Measurements from ENCODE around the gene POLR3E. TPM values are rescaled to one million over a fixed set of nuclear protein-coding genes. Genes with fewer than 3 reads are reported as not detected.

POLR3E gene
- total and polyA plus RNA-seq, 8 donors = 29.2 to 61.2 (median 52.0) TPM

DNA sequence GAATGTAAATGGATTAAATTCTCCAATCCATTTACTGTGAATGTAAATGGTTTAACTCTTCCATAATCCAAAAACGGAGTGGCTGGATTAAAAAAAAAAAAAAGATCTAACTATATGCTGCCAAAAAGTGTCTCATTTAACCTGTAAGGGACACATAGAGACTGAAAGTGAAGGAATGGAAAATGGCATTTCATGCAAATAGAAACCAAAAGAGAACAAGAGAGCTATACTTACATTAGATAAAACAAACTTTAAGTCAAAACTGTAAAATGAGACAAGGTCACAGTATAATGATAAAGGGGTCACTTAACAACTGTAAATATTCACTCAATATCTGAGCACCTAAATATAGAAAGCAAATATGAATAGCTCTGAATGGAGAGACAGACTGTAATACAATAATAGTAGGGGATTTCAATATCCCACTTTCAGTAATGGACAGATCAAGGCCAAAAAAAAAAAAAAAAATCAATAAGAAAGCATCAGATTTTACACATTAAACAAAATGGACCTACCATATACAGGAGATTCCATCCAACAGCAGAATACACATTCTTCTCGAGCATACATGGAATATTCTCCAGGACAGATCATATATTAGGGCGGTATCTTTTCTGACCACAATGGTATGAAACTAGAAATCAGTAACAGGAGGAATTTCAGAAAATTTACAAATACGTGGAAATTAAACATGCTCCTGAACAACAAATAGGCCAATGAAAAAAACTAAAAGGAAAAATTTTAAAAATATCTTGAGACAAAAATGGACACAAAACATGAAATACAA is 40.8 kb downstream of the POLR3E start:
- intact Hi-C loops (cut with DNase I) = no loop called here
- no peak for DNase-seq
- TF ChIP-seq CTCF (IDR thresholded peaks at IDR 0.05) = no peak

DNA sequence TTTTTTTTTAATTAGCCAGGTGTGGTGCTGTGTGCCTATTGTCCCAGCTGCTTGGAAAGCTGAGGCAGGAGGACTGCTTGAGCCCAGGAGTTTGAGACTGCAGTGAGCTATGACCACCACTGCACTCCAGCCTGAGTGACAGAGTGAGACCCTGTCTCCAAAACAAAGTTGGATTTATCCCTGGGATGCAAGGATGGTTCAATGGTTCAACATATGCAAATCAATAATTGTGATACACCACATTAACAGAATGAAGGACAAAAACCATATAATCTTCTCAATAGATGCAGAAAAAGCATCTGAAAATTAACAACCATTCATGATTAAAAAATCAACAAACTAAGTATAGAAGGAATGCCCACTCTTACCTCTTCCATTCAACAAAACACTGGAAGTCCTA is 43.7 kb downstream of the POLR3E start:
- TF ChIP-seq CTCF (IDR thresholded peaks at IDR 0.05) = no peak
- DNase-seq (no peak), ATAC-seq (no peak)
- Histone ChIP-seq H3K27ac (no peak overlapping the region), H3K36me3 (peaks cover 0 to 39% of the 10 kb centered on the region in 2 donors), H3K27me3 (no peaks in the 10 kb centered on the region), H3K4me1 (no peaks in the 10 kb centered on the region), H3K9me3 (peaks cover 0 to 14% of the 10 kb centered on the region in 2 donors), H3K4me3 (no peak overlapping the region)
- intact Hi-C loops (cut with DNase I) = no loop called here

More for the DNA sequence above, 40.8 kb downstream of the POLR3E start:
- Histone ChIP-seq H3K36me3 (peaks cover 0 to 50% of the 10 kb centered on the region in 2 donors), H3K9me3 (peaks cover 0 to 14% of the 10 kb centered on the region in 2 donors), H3K4me1 (no peaks in the 10 kb centered on the region), H3K27me3 (no peaks in the 10 kb centered on the region), H3K27ac (no peak overlapping the region), H3K4me3 (no peak overlapping the region)
- no peak for ATAC-seq

GRCh38 chr16:22342082-22342481 is 44.9 kb downstream of the POLR3E start:
- H3K27ac ChIP-seq = no peak overlapping the region
- DNase-seq (no peak), ATAC-seq (no peak)
- no peak overlapping the region for H3K4me3 ChIP-seq
- peaks cover 0 to 4% of the 10 kb centered on the region in 2 donors for H3K9me3 ChIP-seq
- TF ChIP-seq CTCF (IDR thresholded peaks at IDR 0.05) = no peak
- intact Hi-C loops (cut with DNase I) = no loop called here
- H3K4me1 ChIP-seq = no peaks in the 10 kb centered on the region
- H3K36me3 ChIP-seq = peaks cover 0 to 39% of the 10 kb centered on the region in 2 donors
- no peaks in the 10 kb centered on the region for H3K27me3 ChIP-seq

DNA sequence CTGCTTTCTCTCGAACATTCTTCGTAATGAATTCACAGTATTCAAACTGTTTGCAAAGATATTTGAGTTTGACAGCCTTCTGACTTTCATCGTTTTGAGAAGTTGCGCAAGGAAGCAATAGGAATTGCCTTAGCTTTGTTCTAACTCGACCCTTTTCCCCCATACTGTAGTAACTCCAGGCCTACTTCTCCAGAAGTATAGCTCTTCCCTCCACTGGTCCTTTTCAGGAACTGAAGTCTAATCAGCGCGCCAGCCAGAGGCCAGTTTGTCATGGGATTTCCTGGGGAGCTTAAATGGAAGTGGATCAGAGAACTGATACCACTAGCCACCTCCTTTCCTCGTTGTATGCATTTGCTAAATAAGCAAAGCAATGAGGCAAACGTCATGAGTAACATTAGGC is 49.3 kb downstream of the POLR3E start:
- H3K36me3 ChIP-seq = peaks cover 0 to 59% of the 10 kb centered on the region in 2 donors
- H3K27ac ChIP-seq = no peak overlapping the region
- peak; percentile 64 for ATAC-seq
- intact Hi-C loops (cut with DNase I) = no loop called here
- H3K4me1 ChIP-seq = no peaks in the 10 kb centered on the region
- no peaks in the 10 kb centered on the region for H3K9me3 ChIP-seq
- DNase-seq = no peak
- TF ChIP-seq CTCF (IDR thresholded peaks at IDR 0.05) = no peak
- H3K27me3 ChIP-seq = no peaks in the 10 kb centered on the region
- no peak overlapping the region for H3K4me3 ChIP-seq

GRCh38 chr16:22347100-22347820 is 50.1 kb downstream of the POLR3E start:
- H3K27me3 ChIP-seq = no peaks in the 10 kb centered on the region
- H3K9me3 ChIP-seq = no peaks in the 10 kb centered on the region
- DNase-seq (no peak), ATAC-seq (no peak)
- peaks cover 0 to 62% of the 10 kb centered on the region in 2 donors for H3K36me3 ChIP-seq
- no peak for TF ChIP-seq CTCF (IDR thresholded peaks at IDR 0.05)
- no peak overlapping the region for H3K4me3 ChIP-seq
- no peaks in the 10 kb centered on the region for H3K4me1 ChIP-seq
- intact Hi-C loops (cut with DNase I) = no loop called here
- no peak overlapping the region for H3K27ac ChIP-seq
